ENCODE measurements around the gene NR6A1.

DNA sequence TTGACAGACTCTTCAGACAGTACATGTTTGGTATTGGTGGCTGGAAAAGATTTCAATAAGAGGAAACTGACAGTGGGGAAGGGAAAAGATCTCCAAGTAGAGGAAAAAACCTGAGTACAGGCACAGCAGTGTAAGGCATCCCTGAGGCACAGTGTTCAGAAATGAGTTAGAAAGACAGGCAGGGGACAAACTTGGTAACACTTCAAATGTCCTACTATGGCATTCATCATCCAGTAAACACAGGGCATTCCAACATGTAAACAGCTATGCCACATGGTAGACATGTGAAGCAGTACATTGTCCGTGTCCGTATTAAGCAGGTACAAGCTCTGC lies 218.9 kb downstream of the NR6A1 start:
- no peak for TF ChIP-seq CTCF (IDR thresholded peaks at IDR 0.05)
- no peak for TF ChIP-seq POLR2AphosphoS5 (IDR thresholded peaks at IDR 0.05)
